IPS-18c (cell line): Measurements from ENCODE around the gene TBX18.

Experiments used
- H3K4me3 ChIP-seq: 2 replicates; pipeline ENCODE4 v1.7.0; 2013; ENCODE audit warnings: low read depth, mild to moderate bottlenecking, low read length, moderate library complexity; ENCODE audit not compliant: insufficient read depth
- H3K9me3 ChIP-seq: one replicate; pipeline ENCODE4 v1.6.1; 2013; ENCODE audit warnings: mild to moderate bottlenecking, low read length, moderate library complexity; ENCODE audit not compliant: control insufficient read depth, insufficient read depth

Gene TBX18

DNA sequence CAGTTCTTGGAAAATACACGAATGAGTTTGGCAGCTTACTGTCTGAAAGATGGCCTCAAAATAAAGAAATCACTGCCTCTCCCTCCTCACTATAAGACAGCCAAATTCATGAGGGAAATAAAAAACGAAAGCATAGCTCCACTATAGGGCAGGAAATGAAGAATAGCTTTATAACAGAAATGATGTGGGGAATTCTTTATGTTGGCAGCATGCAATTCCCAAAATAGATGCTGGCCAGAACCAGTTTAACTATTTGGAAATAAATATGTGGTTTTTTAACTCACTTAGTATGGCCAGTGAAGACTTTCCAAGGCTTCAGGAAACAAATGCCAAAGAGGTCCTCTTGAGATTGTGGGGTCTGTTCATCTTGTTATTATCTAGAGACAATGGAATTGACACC lies 100.5 kb downstream of the TBX18 start:
- Histone ChIP-seq H3K9me3 (no peaks in the 10 kb centered on the region), H3K4me3 (no peak overlapping the region)

DNA sequence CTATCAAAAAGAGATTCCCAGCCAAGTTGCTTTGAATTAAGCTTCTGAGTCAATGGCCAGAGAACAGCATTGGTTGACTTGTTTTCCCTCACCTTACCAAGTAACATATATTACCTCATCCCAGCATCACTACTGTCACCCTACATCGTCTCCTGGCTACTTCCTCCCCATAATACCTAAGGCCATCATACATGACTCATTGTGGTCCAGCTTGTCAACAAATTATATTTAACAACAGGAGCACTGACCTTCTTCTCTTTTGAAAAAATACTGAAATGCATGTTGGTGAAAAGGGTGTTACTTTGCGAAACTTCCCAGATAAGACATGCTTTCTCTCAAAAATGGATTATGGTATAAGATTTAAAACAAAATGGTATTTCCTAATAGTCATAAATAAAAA lies 106.9 kb downstream of the TBX18 start:
- H3K9me3 ChIP-seq: no peaks in the 10 kb centered on the region
- no peak overlapping the region for H3K4me3 ChIP-seq

DNA sequence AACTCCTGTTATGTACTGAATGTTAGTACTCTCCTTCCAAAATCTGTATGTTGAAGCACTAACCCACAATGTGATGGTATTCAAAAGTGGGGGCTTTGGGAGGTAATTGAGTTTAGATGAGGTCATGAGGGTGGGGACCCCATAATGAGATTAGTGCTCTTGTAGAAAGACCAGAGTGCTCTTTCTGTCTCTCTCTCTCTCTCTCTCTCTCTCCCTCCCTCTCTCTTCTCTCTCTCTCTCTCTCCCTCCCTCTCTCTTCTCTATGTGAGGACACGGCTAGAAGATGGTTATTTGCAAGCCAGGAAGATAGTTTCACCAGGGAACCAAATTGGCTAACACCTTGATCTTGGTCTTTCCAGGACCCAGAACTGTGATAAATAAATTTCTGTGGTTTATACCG lies 107.4 kb downstream of the TBX18 start:
- Histone ChIP-seq H3K4me3 (no peak overlapping the region), H3K9me3 (no peaks in the 10 kb centered on the region)

DNA sequence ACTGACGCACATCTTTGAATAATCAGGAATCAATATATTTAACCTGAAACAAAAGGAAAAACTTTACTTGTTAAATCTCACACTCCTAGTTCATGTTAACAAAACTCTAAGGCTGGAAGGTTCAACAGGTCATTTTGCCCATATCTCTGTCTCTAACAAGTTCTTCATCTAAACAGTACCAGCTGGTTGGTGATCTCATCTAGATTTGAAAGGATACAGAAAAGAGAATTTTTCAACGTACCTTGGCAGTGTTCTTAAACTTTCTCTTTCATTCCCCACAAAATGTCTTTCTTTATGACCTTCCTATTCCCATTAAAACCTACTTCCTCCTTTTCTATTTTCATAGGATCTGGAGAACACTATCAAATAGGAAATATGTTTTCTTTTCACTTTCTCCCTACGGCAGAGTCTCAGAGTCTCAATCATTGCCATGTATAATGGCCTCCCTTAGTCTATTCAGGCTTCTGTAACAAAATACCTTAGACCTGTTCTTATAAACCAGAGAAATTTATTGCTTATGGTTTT lies 111.3 kb downstream of the TBX18 start:
- Histone ChIP-seq H3K9me3 (no peaks in the 10 kb centered on the region), H3K4me3 (no peak overlapping the region)

DNA sequence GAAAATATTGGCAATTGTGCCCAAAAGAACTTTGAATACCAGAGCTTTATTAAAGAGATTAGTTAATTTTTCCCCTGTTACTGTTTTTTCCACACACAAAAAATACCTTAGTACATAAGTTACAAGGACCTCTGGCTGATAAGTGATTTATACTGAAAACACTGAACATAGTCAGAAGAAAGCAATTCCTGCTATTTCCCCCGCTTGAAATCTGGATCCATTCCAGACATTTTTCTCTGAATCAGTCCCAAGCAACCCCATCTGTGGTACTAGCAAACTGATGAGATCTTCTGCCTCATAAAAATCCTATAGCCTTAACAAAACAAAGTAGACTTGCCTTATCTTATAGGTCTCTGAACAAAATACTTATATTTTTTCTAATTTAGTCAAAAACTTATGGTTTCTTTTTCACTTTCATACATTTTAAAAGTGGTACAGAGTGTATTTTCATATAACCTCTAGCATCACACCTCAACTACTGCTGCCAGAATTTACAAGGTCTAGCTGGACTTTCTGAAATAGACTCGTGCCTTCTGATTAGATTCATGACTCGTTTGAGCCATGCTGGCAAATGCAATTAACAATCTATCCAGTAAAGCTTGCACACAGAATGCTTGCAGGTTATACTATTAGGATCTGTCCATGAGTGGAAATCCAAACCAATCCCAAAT lies 111.9 kb downstream of the TBX18 start:
- no peak overlapping the region for H3K4me3 ChIP-seq
- H3K9me3 ChIP-seq: no peaks in the 10 kb centered on the region

DNA sequence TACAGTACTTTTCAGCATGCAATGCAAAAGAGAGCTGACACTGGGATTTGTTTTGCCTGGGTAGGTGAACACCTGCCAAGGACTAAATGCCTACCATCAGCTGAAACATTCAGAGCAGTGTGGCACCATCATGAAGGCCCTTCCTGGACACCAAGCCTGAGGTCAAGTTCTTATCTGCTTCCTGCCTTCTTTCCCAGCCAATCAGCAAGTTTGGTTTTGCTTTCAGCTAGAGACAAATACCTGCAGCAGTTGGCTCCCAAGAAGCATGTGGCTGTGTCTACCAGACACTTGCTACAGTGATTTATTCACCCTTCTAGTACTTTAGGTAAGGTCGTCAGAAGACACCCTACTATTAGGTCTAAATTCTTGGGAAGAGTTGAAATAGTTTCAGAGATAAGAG lies 112.8 kb downstream of the TBX18 start:
- H3K9me3 ChIP-seq: no peaks in the 10 kb centered on the region
- no peak overlapping the region for H3K4me3 ChIP-seq

DNA sequence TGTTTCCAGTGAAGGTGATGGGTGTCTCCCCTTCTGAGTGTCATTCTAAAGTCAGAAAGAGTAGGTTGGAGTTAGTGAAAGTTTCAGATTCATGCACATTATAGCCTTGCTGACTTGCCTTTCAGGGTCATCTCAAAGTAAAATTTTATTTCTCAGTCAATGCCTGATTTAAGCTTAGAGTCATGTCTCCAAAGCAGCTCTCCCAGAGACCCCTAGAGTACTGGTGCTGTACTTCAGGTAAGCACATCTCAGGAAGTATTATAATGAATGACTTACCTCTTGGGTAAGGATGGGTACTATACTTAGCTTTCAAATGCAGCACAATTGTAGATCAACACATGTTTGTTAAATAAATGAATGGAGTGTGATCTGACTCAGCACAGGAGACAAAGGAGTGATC lies 116.0 kb downstream of the TBX18 start:
- no peak overlapping the region for H3K4me3 ChIP-seq
- no peaks in the 10 kb centered on the region for H3K9me3 ChIP-seq

DNA sequence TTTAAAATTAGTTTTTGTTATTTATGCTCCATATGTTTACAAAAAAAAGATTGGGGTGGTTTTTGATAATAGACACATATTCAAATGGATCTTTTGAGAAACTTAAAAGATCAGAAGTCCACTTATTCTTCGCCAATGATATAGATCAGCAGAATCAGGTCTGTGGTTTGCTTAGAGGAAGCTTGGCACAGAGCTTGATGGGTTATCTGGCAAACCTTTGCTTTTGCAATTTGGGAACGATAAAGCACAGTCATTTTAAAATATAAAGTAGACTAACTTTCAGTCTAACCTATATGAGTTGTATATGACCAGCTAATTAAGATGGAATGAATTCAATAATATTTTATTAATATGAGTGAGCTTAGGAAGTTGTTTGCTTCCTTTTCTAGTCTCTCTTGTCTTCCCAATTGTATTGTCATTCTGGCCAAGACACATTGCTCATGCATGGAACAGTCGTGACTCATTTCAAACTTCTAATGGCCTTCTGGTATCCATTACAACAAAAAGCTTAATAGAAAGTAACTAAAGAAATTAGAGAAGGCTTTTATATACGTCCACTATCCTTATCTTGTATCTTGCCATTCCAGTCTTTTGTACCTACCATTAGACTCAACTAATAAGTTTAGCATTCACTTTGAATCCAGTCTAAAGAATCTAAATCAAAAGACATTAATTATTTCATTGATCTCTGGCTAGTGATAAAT lies 118.7 kb downstream of the TBX18 start:
- H3K4me3 ChIP-seq: no peak overlapping the region
- H3K9me3 ChIP-seq: no peaks in the 10 kb centered on the region

DNA sequence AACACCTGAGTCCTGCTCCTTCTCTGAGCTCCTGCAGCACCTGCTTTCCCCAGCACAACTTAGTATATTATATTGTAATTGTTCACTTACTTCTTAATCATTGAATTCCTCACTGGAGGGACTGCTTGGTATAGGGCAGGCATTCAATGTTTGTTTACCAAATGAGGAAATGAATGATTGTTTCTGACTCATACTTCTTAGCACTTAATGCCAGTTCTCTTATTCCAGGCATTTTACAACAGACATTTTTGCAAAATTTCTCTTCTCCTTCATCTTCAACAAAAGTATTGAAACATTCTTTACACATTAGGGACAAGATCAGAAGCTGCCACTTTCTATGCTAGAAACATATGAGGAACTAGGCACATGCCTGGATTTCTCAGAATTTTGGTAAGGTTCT lies 119.4 kb downstream of the TBX18 start:
- Histone ChIP-seq H3K9me3 (no peaks in the 10 kb centered on the region), H3K4me3 (no peak overlapping the region)

DNA sequence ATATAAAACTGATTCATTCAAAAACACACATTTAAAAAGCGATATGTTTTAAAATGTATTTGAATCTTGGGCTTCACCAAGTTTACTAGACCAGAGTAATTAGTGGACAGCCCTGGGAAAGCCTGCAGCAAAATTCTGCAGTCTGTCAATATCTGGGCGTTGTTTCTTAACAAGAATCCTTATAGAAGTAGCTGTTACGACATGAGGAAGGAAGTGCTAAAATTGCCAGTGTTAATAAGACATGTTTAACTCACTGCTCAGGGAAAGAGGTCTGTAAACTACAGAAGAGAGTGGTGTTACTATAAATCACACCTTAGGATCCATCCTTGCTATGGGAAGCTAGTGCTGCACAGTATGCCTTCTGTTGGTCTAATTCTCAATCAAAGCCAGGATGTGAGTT lies 120.6 kb downstream of the TBX18 start:
- no peak overlapping the region for H3K4me3 ChIP-seq
- H3K9me3 ChIP-seq: no peaks in the 10 kb centered on the region

DNA sequence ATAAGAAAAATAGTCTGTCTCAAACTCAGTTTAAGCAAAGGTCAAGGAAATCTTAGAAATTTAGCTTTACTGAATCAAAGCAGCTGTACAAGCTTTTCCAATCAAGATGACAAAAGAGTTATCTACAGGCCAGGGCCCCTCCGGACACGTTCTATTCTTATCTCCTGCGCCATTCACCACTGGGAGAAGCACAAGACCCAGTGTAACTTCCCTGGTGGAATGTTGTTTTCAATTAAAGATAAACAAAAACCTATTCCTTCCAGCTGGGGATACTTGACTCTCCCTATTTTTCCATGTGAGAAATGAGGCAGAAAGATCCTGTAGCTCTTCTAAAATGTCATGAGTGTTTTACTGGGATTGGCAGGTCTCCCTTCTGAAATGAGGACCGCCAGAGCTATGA lies 123.3 kb downstream of the TBX18 start:
- H3K4me3 ChIP-seq: no peak overlapping the region
- H3K9me3 ChIP-seq: no peaks in the 10 kb centered on the region

DNA sequence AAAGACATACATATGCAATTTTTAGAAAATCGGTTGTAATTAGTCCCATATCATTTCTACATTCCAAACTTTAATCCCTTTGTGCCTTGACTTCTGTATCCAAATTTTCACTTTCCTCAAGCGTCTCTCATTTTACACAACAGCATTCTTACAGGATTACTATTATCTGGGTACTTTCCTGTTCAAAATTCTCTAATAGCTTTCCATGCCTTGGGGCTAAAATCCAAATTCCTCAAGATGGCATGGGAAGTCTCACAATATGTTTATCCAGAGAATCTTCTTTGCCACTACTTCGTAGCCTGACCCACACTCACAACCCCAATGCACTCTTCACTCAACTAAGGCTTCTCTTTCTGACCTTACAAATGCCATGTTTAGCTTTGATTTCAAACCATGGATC lies 125.0 kb downstream of the TBX18 start:
- H3K9me3 ChIP-seq: no peaks in the 10 kb centered on the region
- no peak overlapping the region for H3K4me3 ChIP-seq

DNA sequence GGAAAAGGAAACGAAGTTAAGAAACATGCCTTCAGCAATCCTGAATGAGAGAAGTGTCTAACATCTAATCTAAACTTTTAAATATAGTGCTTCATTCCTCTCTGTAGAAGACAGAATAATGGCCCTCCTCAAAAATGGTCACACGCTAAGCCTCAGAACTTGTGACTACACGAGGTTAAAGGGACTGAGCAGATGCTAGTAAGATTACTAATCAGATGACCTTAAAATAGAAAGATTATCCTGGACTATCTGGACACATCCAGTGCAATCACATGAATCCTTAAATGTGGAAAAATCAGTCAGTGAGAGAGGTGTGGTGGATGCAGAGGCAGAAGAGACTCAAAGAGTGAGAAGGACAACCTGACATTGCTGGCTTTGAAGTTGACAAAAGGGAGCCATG lies 126.1 kb downstream of the TBX18 start:
- no peak overlapping the region for H3K4me3 ChIP-seq
- H3K9me3 ChIP-seq: no peaks in the 10 kb centered on the region
